Esophagus squamous epithelium (tissue), 5 donors: ENCODE measurements around the gene SYTL3. TPM values are rescaled to one million over a fixed set of nuclear protein-coding genes. Genes with fewer than 3 reads are reported as not detected.

ENCODE experiments used
- DNase-seq: peaks from one replicate; lab custom pipeline; 2025; lab: John Stamatoyannopoulos, UW
- H3K27ac ChIP-seq, 4 donors: fragments of 200-600 bp; sonication (generic); one replicate each; pipeline ENCODE4 v1.5.1; 2016 to 2019; ENCODE audit warnings: mild to moderate bottlenecking in 1 of 4
- H3K27me3 ChIP-seq, 4 donors: fragments of 200-600 bp; sonication (generic); 1 replicate in 3 of 4; 2 replicates in 1 of 4; pipeline versions ENCODE4 v1.5.1 to v1.6.0; 2017 to 2021; ENCODE audit warnings: antibody characterized with exemption in 1 of 4
- H3K36me3 ChIP-seq, 3 donors: fragments of 200-600 bp; sonication (generic); one replicate each; pipeline ENCODE4 v1.5.1; 2016 to 2019
- H3K4me1 ChIP-seq, 3 donors: fragments of 200-600 bp; sonication (generic); one replicate each; pipeline ENCODE4 v1.5.1; 2017 to 2019
- H3K4me3 ChIP-seq, 4 donors: fragments of 200-600 bp; sonication (generic); 1 replicate in 3 of 4; 2 replicates in 1 of 4; pipeline ENCODE4 v1.5.1; 2016 to 2019; ENCODE audit warnings: mild to moderate bottlenecking in 2 of 4, moderate library complexity in 1 of 4
- H3K9me3 ChIP-seq, 3 donors: fragments of 200-600 bp; sonication (generic); one replicate each; pipeline ENCODE4 v1.5.1; 2016 to 2019
- POLR2A ChIP-seq, 4 donors: fragments of 450-650 bp; IDR thresholded peaks; one replicate each; pipeline ENCODE4 v1.6.1; 2017; ENCODE audit warnings: antibody characterized with exemption in 4 of 4, mild to moderate bottlenecking in 4 of 4, moderate library complexity in 3 of 4
- WGBS, 2 donors: methylation state at CpG; one replicate each; pipeline ENCODE4 v1.1.5; 2018; 5-methylcytosine and 5-hydroxymethylcytosine counted together
- intact Hi-C: fragments of 100-400 bp; cut with DNase I; formaldehyde crosslinking; loops from one replicate; pipeline ENCODE4 v1.15.0; 2022
- total RNA-seq, 4 donors: library from RNA; depleted of rRNA; stranded (reverse); fragments of >200 nt; gene quantifications; one replicate each; pipeline ENCODE4 v1.1.0, GENCODE V29; 2016
- TF ChIP-seq, protein P1 (sequence below), 6 experiments: fragments of 450-650 bp in 4 of 6; fragments of 200-600 bp in 2 of 6; sonication (generic) in 2 of 6; IDR thresholded peaks; one replicate each; pipeline ENCODE4 v1.5.1; 2016 to 2019; ENCODE audit warnings: antibody characterized with exemption in 6 of 6, mild to moderate bottlenecking in 4 of 6, moderate library complexity in 4 of 6
- donor health status: DM: yes; HTN: yes; CAD: no.

SYTL3 gene
- total RNA-seq, 4 donors from 2014 or later: 1.6 to 8.0 (median 3.0) TPM

DNA sequence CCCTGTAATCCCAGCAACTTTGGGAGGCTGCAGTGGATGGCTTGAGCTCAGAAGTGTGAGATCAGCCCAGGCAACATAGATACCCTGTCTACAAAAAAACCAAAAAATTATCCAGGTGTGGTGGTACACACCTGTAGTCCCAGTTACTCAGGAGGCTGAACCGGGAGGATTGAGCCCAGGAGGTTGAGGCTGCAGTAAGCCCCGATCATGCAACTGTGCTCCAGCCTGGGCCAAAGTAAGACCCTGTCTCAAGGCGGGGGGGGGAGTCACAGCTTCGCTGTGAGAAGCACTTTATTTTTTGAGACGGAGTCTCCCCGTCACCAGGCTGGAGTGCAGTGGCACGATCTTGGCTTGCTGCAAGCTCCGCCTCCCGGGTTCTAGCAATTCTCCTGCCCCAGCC is 115.1 kb downstream of the SYTL3 start:
- 98 to 100% methylated on average over 7 to 9 of the region's 9 CpGs for WGBS, 2 donors
- intact Hi-C loops: no loop called here
- no peak for DNase-seq
- peaks cover 0 to 22% (median 0%) of the 10 kb centered on the region in 3 donors for H3K4me1 ChIP-seq
- peaks cover 50 to 72% (median 53%) of the 10 kb centered on the region in 3 donors for H3K36me3 ChIP-seq
- TF ChIP-seq, protein P1, sequence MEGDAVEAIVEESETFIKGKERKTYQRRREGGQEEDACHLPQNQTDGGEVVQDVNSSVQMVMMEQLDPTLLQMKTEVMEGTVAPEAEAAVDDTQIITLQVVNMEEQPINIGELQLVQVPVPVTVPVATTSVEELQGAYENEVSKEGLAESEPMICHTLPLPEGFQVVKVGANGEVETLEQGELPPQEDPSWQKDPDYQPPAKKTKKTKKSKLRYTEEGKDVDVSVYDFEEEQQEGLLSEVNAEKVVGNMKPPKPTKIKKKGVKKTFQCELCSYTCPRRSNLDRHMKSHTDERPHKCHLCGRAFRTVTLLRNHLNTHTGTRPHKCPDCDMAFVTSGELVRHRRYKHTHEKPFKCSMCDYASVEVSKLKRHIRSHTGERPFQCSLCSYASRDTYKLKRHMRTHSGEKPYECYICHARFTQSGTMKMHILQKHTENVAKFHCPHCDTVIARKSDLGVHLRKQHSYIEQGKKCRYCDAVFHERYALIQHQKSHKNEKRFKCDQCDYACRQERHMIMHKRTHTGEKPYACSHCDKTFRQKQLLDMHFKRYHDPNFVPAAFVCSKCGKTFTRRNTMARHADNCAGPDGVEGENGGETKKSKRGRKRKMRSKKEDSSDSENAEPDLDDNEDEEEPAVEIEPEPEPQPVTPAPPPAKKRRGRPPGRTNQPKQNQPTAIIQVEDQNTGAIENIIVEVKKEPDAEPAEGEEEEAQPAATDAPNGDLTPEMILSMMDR (IDR thresholded peaks at IDR 0.05): no peak
- no peak for TF ChIP-seq POLR2A (IDR thresholded peaks at IDR 0.05)
- no peak overlapping the region for H3K4me3 ChIP-seq
- no peak overlapping the region for H3K27ac ChIP-seq
- H3K9me3 ChIP-seq: no peaks in the 10 kb centered on the region
- H3K27me3 ChIP-seq: no peaks in the 10 kb centered on the region

DNA sequence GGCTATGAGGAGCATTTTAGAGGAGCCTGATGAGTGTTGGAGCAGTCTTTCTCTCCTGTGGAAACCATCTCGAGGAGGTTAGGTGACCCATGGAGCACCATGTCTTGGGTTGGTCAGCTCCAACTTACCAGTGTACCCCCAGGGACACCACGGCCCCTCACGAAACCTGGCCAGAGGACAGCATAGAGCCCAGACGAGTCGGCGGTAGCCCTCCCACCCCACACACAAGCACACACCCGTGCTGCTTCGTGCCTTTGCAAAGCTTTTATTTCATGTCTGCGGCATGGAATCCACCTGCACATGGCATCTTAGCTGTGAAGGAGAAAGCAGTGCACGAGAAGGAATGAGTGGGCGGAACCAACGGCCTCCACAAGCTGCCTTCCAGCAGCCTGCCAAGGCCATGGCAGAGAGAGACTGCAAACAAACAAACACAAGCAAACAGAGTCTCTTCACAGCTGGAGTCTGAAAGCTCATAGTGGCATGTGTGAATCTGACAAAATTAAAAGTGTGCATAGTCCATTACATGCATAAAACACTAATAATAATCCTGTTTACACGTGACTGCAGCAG is 115.7 kb downstream of the SYTL3 start:
- no peaks in the 10 kb centered on the region for H3K9me3 ChIP-seq
- peaks cover 0 to 16% (median 0%) of the 10 kb centered on the region in 3 donors for H3K4me1 ChIP-seq
- H3K36me3 ChIP-seq: peaks cover 56 to 79% (median 60%) of the 10 kb centered on the region in 3 donors
- TF ChIP-seq, protein P1 (IDR thresholded peaks at IDR 0.05): no peak
- no peak for TF ChIP-seq POLR2A (IDR thresholded peaks at IDR 0.05)
- no peak for DNase-seq
- no peak overlapping the region for H3K27ac ChIP-seq
- 85% methylated on average over 6 to 10 of the region's 13 CpGs for WGBS, 2 donors
- intact Hi-C loops: no loop called here
- no peak overlapping the region for H3K4me3 ChIP-seq
- H3K27me3 ChIP-seq: no peaks in the 10 kb centered on the region

DNA sequence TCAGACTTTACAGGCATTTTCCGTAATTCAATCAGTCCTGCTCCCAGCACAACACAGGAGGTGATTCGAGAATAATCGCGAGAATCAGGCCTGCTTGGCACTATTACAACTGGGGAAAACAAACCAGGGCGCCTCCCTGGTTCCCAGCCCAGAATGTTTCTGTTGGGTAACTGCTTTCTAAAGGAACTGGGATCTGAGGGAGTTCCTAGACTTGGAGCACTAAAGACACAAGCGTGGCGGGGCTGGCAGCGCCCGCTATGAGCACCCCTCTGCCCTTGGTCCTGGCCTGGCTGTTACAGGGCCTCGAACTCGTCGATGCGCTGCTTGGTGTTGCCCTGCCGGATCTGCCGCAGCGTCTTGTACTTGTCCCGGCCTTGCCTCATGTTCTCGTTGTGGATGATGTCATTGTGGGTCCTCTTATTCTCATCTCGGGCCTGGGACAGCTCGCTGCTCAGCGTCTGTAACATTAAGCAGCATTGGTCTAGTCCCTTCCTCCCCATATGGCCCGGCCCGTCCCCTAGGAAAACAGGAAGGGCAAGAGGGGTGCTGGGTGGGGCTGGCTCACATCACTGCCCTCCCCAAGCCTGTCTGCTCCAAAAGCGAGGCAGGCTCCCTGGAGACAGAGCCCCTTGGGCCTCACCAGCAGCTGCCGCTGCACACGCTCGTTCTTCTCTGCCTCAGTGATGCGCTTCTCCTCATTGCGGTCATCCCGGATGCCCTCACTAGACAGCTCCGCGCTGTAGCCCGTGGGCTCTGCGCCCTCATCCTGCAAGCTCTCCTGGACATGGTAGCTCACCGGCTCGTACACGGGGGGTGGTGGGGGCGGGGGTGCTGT is 117.0 kb downstream of the SYTL3 start:
- TF ChIP-seq, protein P1 (IDR thresholded peaks at IDR 0.05): no peak
- TF ChIP-seq POLR2A (IDR thresholded peaks at IDR 0.05): no peak
- Histone ChIP-seq H3K4me3 (no peak overlapping the region), H3K27me3 (no peaks in the 10 kb centered on the region), H3K9me3 (no peaks in the 10 kb centered on the region), H3K4me1 (peaks cover 0 to 25% (median 0%) of the 10 kb centered on the region in 3 donors), H3K27ac (no peak overlapping the region), H3K36me3 (peaks cover 67 to 90% (median 72%) of the 10 kb centered on the region in 3 donors)
- no peak for DNase-seq
- intact Hi-C loops: no loop called here
- 89 to 93% methylated on average over 16 to 26 of the region's 38 CpGs for WGBS, 2 donors

DNA sequence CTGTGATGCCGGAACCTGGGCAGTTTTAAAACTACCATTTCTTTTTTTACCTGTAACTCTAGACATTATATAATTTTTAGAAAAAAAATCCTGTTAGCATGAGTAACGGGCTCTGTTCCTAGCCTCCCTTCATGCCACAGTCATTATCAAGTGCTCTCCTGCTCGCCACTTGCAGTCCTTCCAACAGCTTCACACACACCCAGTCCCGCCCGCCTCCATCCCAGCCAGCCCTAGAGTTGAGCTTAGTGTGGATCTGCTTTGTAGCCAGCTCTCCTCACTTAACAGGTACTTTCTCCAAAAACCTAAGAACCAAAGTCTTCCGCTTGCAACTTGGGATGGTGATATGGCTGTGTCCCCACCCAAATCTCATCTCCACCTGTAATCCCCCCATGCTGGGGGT is 117.9 kb downstream of the SYTL3 start:
- no peaks in the 10 kb centered on the region for H3K9me3 ChIP-seq
- WGBS, 2 donors: 87 to 88% methylated on average over 6 of the region's 6 CpGs
- DNase-seq: no peak
- TF ChIP-seq, protein P1 (IDR thresholded peaks at IDR 0.05): no peak
- no peak for TF ChIP-seq POLR2A (IDR thresholded peaks at IDR 0.05)
- intact Hi-C loops: no loop called here
- peak overlapping the region in 1 of 4 donors; percentile 28 for H3K27ac ChIP-seq
- peaks cover 0 to 33% (median 7%) of the 10 kb centered on the region in 3 donors for H3K4me1 ChIP-seq
- H3K36me3 ChIP-seq: peaks cover 75 to 89% (median 77%) of the 10 kb centered on the region in 3 donors
- H3K27me3 ChIP-seq: no peaks in the 10 kb centered on the region
- no peak overlapping the region for H3K4me3 ChIP-seq

DNA sequence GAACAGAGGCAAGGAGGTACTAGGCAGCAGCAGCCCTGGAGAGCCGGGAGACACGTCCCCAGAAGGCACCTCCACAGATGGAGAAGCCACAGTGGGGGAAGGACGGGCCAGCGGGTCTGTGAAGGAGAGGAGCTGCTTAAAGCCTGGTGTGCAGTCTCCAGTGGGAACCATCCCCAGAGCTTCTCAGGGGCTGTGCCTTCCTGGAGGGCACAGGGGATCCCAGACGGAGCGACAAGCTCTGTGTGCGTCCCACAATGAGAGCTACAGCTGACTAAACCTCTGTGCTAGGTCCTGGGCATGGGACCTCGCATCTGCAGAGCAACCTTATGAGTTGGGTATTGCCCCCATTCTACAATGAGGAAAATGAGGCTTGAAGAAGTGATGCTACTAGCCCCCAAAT is 118.6 kb downstream of the SYTL3 start:
- TF ChIP-seq, protein P1 (IDR thresholded peaks at IDR 0.05): no peak
- TF ChIP-seq POLR2A (IDR thresholded peaks at IDR 0.05): no peak
- no peaks in the 10 kb centered on the region for H3K27me3 ChIP-seq
- peaks cover 75 to 94% (median 77%) of the 10 kb centered on the region in 3 donors for H3K36me3 ChIP-seq
- 90 to 95% methylated on average over 2 to 8 of the region's 8 CpGs for WGBS, 2 donors
- peak overlapping the region in 1 of 4 donors; percentile 28 for H3K27ac ChIP-seq
- intact Hi-C loops: no loop called here
- H3K4me1 ChIP-seq: peaks cover 2 to 35% (median 10%) of the 10 kb centered on the region in 3 donors
- H3K4me3 ChIP-seq: no peak overlapping the region
- no peaks in the 10 kb centered on the region for H3K9me3 ChIP-seq
- no peak for DNase-seq
